Stimulated activated CD4-positive, alpha-beta T cell treated with anti-CD3 and anti-CD28 coated beads, TNF-alpha, amount 100 ng/mL, for 24 hours (primary cell): Measurements from ENCODE around the gene NUTM2D.
"Not testable (repeated sequence)": the region's sequence is repeated elsewhere in the genome, so short reads cannot be mapped to it uniquely, and the experiment has no call there.

Source experiments
- DNase-seq, 3 experiments: peaks; one replicate each; pipeline ENCODE4 v3.0.0-alpha.2; 2020; ENCODE audit warnings: low read depth in 3 of 3

NUTM2D gene

DNA sequence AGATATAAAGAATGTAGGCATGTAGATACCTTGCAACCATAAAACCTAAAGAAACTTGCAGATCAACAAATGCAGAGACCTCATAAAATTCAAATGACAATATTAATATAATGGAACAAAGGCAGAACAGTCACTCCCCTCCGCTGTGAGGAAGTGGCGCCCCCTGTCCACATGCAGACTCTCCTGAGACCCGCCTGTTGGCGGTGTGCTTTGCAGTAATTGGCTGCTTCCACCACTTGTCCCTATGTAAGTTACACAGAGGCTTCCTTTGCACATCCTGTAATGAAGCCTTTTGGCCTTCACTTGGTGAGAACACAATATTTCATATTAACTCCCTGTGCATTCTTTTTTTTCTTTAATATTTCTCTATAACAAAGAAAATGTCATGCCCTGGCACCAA is 21.6 kb downstream of the NUTM2D start:
- DNase-seq = not testable (repeated sequence)

- DNase-seq = not testable (repeated sequence)
Measured at GRCh38 chr10:87383149-87383857, 25.8 kb downstream of the NUTM2D start.

- not testable (repeated sequence) for DNase-seq
Measured at GRCh38 chr10:87384283-87384682, 26.7 kb downstream of the NUTM2D start.

DNA sequence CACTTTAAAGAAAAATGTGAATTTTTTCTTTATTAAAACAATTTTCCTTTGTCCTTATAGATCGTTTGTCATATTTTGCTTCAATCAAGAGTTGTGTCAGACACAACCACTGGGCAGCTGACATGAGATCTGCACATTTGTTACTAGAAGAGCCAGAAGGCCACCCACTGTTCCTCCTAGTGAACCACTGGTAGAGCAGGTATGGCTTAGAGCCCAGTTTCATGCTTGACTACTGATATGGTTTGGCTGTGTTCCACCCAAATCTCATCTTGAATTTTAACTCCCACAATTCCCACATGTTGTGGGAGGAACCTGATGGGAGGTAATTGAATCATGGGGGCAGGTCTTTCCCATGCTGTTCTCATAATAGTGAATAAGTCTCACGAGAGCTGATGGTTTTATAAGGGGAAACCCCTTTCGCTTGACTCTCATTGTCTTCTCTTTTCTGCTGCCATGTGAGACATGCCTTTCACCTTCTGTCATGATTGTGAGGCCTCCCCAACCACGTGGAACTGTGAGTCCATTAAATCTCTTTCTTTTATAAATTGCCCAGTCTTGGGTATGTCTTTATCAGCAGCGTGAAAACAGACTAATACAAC is 28.3 kb downstream of the NUTM2D start:
- not testable (repeated sequence) for DNase-seq

DNA sequence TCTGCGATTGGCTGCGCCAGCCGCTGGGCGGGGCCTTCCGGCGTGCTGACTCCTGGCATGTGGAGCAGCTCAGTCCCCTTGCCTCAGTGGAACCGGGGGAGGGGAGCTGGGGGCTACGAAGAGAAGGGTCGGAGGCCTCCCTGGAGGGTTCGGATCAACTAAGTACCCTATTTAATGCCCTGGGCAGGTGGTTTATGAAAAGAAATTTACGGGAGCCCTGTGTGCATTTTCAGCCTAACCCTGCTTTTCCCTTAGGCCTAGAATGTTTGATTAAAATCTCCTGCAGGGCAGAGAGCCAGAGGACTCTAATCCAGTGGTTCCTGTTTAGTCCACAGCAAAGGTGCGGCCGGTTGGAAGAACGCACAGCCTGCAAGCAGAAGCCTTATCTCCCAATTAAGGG is 33.8 kb downstream of the NUTM2D start:
- not testable (repeated sequence) for DNase-seq

DNA sequence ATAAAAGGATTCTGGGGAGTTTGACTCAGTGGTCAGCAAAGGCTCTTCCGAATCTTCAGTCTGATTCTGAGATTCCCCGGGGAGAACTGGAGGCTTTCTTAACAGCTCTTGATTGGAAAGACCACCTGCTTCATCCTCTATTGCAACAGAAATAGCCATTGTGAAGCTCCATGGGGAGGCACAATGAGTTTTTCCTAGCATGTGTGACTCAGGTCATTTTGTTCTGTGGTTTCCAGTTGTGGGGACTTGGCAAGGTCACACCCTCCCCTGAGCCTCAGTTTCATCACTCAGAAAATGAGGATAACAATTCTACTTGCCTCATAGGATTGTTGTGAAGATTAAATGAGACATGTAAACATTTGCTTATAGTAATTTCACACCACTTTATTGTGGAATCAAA is 38.7 kb downstream of the NUTM2D start:
- DNase-seq = not testable (repeated sequence)

DNA sequence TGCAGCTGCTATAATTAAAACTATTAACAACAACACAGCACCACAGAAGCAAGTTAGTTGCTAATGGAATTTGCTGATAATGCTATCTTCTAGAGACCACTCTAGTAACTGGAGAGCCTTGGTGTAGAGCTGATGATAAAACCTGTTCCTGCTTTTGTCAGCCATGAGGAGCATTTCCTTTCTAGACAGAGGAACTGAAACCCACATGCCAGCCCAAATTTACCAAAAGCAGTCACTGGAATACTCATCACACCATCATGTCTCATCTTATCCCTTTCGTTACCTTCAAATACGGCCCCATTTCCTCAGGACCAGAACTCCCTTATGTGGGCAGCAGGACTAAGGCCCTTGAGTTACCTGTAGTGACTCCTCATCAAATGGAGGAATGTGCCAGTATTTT is 40.9 kb downstream of the NUTM2D start:
- DNase-seq = not testable (repeated sequence)

DNA sequence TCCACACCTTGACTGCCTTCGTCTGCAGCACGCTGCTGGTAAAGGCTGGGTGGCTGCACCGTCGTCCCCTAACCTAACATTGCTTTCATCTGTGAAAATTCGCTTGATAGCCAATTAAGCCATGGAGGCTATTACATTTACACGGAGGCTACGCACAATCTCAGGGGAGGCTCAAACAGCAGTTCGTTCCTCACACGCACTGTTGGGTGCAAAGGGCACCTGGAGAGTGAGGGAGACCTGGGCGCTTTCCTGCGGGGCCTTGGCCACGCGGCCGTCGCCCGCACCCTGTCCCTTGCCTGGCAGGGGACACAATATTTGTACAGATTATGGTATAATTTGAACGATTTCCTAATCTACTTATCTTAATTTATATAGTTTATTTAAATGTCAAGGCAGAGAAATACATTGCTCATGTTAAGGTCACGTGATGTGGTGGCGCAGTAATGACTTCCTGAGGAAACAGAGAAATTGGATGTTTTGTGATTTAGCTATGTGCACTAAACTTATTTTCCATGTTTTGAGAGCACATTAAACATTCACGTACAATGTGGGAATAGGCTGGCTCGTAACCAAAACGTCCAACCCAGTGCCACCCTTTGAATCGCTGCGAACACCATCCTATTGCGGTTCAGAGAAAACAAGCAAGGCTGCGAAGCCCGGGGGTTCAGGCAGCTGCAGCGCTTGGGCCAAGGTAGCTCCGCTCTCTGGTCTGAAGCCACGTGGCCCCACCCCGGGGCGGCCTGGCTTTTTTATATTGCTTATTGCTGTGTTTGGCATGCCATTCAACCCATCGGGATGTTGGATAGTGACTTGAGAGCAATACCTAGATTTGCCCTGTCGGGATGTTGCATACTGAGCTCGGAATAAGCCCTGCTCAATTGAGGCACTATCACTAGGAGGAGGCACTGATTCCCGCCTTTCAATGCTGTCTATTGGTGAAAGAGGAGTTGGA is 50.2 kb downstream of the NUTM2D start:
- DNase-seq = not testable (repeated sequence)

GRCh38 chr10:87413921-87414320 is 56.4 kb downstream of the NUTM2D start:
- not testable (repeated sequence) for DNase-seq
